ENCODE data around the gene TSPAN10. TPM values are rescaled to one million over a fixed set of nuclear protein-coding genes. Genes with fewer than 3 reads are reported as not detected.
"Not testable (repeated sequence)": the region's sequence is repeated elsewhere in the genome, so short reads cannot be mapped to it uniquely, and the experiment has no call there.

The TSPAN10 gene
- total RNA-seq, 2 experiments from 2014 or later = 1.2 TPM

- H3K9me3 Mint-ChIP-seq (ENCODE audit: insufficient read depth) = no peaks in the 10 kb centered on the region
- POLR2A ChIA-PET = interaction anchor here (1.2 kb wide), 1 partner anchor 57 kb away, joined by 3 read pairs; no protein-coding TSS in a partner anchor
- no peak overlapping the region for H3K27ac Mint-ChIP-seq
- DNase-seq (no peak), ATAC-seq (no peak)
- H3K4me1 Mint-ChIP-seq (ENCODE audit: low read depth) = peaks cover 18% of the 10 kb centered on the region
- no peak overlapping the region for H3K4me3 Mint-ChIP-seq
- H3K27me3 Mint-ChIP-seq (ENCODE audit: low read depth) = no peaks in the 10 kb centered on the region
- H3K36me3 Mint-ChIP-seq (ENCODE audit: low read depth) = peaks cover 60% of the 10 kb centered on the region
- CTCF ChIA-PET = interaction anchor here (0.8 kb wide), 1 partner anchor 75 kb away, joined by 4 read pairs; the partner anchor contains the start of genes ARL16 and HGS
These were observed 28.4 kb upstream of the TSPAN10 start for GRCh38 chr17:81608605-81609004.

DNA sequence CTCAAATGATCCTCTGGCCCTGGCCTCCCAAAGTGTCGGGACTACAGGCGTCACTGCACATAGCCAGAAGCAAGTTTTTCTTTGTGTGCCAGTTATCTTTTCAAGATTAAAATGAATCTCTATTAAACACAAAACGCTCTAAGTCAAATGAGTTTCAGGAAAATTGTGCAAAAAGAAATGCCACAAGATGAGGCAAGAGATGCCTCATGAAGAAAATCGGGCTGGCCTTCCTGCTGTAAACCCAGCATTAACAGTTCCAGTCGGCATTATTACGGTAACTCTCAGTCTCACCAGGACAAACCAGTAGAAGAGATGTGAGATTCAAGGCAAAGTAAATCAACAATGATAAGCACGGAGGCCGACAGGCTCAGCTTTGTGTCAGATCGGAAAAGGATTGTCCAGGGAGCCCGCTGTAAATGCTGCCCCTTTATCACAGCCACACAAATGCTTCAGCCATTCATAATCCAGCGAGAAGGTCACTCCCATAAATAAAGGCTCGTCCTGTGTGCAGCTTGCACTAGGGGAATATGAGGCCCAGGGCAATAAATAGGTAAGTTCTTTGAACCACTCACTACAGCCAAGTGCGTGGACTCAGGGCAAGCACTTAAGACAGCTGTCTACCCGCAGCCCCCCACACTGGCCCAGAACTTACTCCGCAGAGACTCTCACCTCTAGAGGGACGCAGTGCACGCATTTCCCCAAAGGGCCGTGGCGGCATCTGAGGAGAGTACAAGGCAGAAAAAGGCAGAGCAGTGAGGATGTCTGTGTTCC is 27.3 kb upstream of the TSPAN10 start:
- Mint-ChIP-seq H3K27ac (no peak overlapping the region), H3K4me1 (ENCODE audit: low read depth) (peaks cover 24% of the 10 kb centered on the region), H3K4me3 (no peak overlapping the region), H3K27me3 (ENCODE audit: low read depth) (no peaks in the 10 kb centered on the region), H3K36me3 (ENCODE audit: low read depth) (peaks cover 60% of the 10 kb centered on the region), H3K9me3 (ENCODE audit: insufficient read depth) (no peaks in the 10 kb centered on the region)
- POLR2A ChIA-PET = interaction anchor here (0.6 kb wide), 1 partner anchor 51 kb away, joined by 3 read pairs; no protein-coding TSS in a partner anchor
- no peak for DNase-seq
- CTCF ChIA-PET = interaction anchor here (1.0 kb wide), 1 partner anchor 9 kb away, joined by 3 read pairs; no protein-coding TSS in a partner anchor
- no peak for ATAC-seq

DNA sequence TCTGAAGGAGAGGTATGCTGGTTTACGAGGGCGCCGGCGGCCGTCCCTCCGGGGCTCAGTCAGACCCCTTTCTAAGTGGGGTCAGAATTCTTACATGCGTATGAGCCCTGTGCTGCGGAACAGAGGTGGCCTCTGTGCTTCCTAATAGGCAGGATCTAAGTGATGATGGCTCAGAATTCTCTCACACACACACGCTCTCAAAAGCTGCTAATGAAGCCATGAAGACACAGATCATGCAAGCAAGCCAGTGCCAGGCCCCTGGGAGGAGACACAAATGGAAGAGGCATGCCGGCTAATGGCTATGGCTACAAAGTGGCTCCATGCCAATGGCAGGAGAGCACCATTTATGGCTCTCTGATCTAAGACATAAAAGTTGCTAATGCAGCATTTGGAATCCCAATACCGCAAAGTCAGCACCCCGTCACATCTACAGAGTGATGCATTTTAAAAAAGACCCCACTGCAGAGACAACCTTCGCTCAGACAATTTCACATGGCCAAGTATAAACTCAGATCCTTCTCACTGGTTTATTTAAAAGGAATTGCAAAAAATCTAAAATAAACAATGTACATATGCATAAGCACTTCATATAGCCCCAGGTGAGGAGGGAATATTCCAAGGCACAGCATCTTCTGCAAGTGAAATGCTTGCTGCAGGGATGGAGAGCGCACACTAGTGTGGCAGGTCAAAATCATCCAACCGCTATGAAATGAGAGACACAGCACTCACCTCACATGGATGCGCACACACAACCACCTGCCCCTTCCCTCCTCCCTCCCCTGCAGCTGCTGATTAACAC is 24.6 kb upstream of the TSPAN10 start:
- POLR2A ChIA-PET = no interaction called here
- H3K4me3 Mint-ChIP-seq = no peak overlapping the region
- ATAC-seq (no peak), DNase-seq (no peak)
- CTCF ChIA-PET = no interaction called here
- no peaks in the 10 kb centered on the region for H3K27me3 Mint-ChIP-seq (ENCODE audit: low read depth)
- no peaks in the 10 kb centered on the region for H3K9me3 Mint-ChIP-seq (ENCODE audit: insufficient read depth)
- peaks cover 68% of the 10 kb centered on the region for H3K36me3 Mint-ChIP-seq (ENCODE audit: low read depth)
- H3K27ac Mint-ChIP-seq = no peak overlapping the region
- peaks cover 37% of the 10 kb centered on the region for H3K4me1 Mint-ChIP-seq (ENCODE audit: low read depth)

GRCh38 chr17:81615401-81615930 is 21.5 kb upstream of the TSPAN10 start:
- no peak overlapping the region for H3K4me3 Mint-ChIP-seq
- H3K4me1 Mint-ChIP-seq (ENCODE audit: low read depth) = peaks cover 20% of the 10 kb centered on the region
- ChIA-PET POLR2A (interaction anchor here (1.1 to 1.3 kb wide), 2 partner anchors 21 to 51 kb away, joined by 3 to 5 read pairs; partner anchors contain the start of genes CCDC137, NPLOC4, OXLD1 and TSPAN10), CTCF (interaction anchor here (2.6 kb wide), 1 partner anchor 14 kb away, joined by 18 read pairs; no protein-coding TSS in a partner anchor)
- no peaks in the 10 kb centered on the region for H3K9me3 Mint-ChIP-seq (ENCODE audit: insufficient read depth)
- peak overlapping the region; percentile 76 for H3K27ac Mint-ChIP-seq
- H3K27me3 Mint-ChIP-seq (ENCODE audit: low read depth) = no peaks in the 10 kb centered on the region
- peaks cover 60% of the 10 kb centered on the region for H3K36me3 Mint-ChIP-seq (ENCODE audit: low read depth)
- no peak for ATAC-seq
- no peak for DNase-seq

- ChIA-PET POLR2A (no interaction called here), CTCF (interaction anchor here (2.6 kb wide), 1 partner anchor 16 kb away, joined by 18 read pairs; no protein-coding TSS in a partner anchor)
- Mint-ChIP-seq H3K36me3 (ENCODE audit: low read depth) (peaks cover 73% of the 10 kb centered on the region), H3K27ac (no peak overlapping the region), H3K4me3 (no peak overlapping the region), H3K9me3 (ENCODE audit: insufficient read depth) (no peaks in the 10 kb centered on the region), H3K4me1 (ENCODE audit: low read depth) (peaks cover 20% of the 10 kb centered on the region), H3K27me3 (ENCODE audit: low read depth) (no peaks in the 10 kb centered on the region)
- no peak for ATAC-seq
- DNase-seq = no peak
These were observed 20.1 kb upstream of the TSPAN10 start for GRCh38 chr17:81616877-81617276.

GRCh38 chr17:81618307-81618706 is 18.7 kb upstream of the TSPAN10 start:
- H3K27me3 Mint-ChIP-seq (ENCODE audit: low read depth); DNase-seq; H3K4me3 Mint-ChIP-seq; CTCF ChIA-PET; POLR2A ChIA-PET; H3K27ac Mint-ChIP-seq; ATAC-seq; H3K9me3 Mint-ChIP-seq (ENCODE audit: insufficient read depth): not testable (repeated sequence)
- H3K36me3 Mint-ChIP-seq (ENCODE audit: low read depth) = peaks cover 67% of the 10 kb centered on the region
- peaks cover 20% of the 10 kb centered on the region for H3K4me1 Mint-ChIP-seq (ENCODE audit: low read depth)

DNA sequence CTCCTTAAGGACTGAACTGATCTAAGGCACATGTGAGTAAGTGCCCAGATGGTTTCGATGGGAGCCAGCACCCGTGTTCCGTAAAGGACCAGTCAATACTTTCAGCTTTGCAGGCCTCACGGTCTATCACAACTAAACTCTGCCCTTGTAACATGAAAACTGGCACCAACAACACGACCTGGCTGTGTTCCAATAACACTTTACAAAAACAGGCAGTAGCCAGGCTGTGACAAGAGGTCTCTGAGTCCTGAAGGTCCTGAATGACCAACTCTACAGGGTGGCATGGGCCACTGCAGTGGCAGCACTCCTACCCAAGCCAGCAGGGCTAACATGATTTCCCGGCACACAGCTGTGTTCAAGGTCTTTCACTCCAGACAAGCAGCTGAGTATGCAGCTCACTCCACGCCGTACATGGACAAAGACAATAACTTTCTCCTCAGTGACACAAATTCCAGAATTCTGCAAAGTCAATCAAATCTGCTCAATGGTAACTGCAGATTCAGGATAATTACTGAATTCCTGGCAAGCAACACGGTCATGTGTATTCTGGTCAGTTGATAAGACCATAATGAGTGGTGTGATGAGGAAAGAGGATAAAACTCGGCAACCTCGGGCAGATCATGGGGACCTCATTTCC is 15.4 kb upstream of the TSPAN10 start:
- ChIA-PET CTCF (no interaction called here), POLR2A (no interaction called here)

DNA sequence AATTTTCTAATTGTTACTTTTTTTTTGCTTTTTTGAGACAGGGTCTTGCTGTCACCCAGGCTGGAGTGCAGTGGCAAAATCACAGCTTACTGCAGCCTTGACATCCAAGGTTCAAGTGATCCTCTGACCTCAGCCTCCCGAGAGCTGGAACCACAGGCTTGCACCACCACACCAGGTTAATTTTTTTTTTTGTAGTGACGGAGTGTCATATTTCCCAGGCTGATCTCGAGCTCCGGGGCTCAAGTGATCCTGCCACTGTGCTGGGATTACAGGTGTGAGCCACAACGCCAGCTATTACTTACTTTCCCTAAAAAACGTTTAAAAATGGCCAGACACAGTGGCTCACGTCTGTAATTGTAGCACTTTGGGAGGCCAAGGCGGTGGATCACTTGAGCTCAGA is 6.7 kb upstream of the TSPAN10 start:
- Mint-ChIP-seq H3K27me3 (ENCODE audit: low read depth) (no peaks in the 10 kb centered on the region), H3K4me1 (ENCODE audit: low read depth) (peaks cover 10% of the 10 kb centered on the region), H3K4me3 (no peak overlapping the region), H3K9me3 (ENCODE audit: insufficient read depth) (no peaks in the 10 kb centered on the region), H3K36me3 (ENCODE audit: low read depth) (peaks cover 43% of the 10 kb centered on the region), H3K27ac (no peak overlapping the region)
- CTCF ChIA-PET = interaction anchor here (1.0 kb wide), 1 partner anchor 28 kb away, joined by 3 read pairs; no protein-coding TSS in a partner anchor
- POLR2A ChIA-PET = no interaction called here
- no peak for ATAC-seq
- DNase-seq = no peak

More for the DNA sequence above, 15.4 kb upstream of the TSPAN10 start:
- H3K36me3 Mint-ChIP-seq (ENCODE audit: low read depth) = peaks cover 64% of the 10 kb centered on the region
- H3K4me3 Mint-ChIP-seq = no peak overlapping the region
- H3K9me3 Mint-ChIP-seq (ENCODE audit: insufficient read depth) = no peaks in the 10 kb centered on the region
- no peak overlapping the region for H3K27ac Mint-ChIP-seq
- ATAC-seq (no peak), DNase-seq (no peak)
- H3K27me3 Mint-ChIP-seq (ENCODE audit: low read depth) = no peaks in the 10 kb centered on the region
- H3K4me1 Mint-ChIP-seq (ENCODE audit: low read depth) = peaks cover 2% of the 10 kb centered on the region

- Mint-ChIP-seq H3K36me3 (ENCODE audit: low read depth) (peaks cover 38% of the 10 kb centered on the region), H3K27ac (no peak overlapping the region), H3K4me3 (no peak overlapping the region), H3K9me3 (ENCODE audit: insufficient read depth) (no peaks in the 10 kb centered on the region), H3K4me1 (ENCODE audit: low read depth) (peaks cover 20% of the 10 kb centered on the region), H3K27me3 (ENCODE audit: low read depth) (no peaks in the 10 kb centered on the region)
- POLR2A ChIA-PET = no interaction called here
- ATAC-seq (no peak), DNase-seq (no peak)
- CTCF ChIA-PET = interaction anchor here (0.9 kb wide), 1 partner anchor 31 kb away, joined by 3 read pairs; no protein-coding TSS in a partner anchor
These were observed 5.5 kb upstream of the TSPAN10 start for GRCh38 chr17:81631482-81631881.

- H3K36me3 Mint-ChIP-seq (ENCODE audit: low read depth) = peaks cover 16% of the 10 kb centered on the region
- no peak for DNase-seq
- no peaks in the 10 kb centered on the region for H3K9me3 Mint-ChIP-seq (ENCODE audit: insufficient read depth)
- peak overlapping the region; percentile 90 for H3K4me3 Mint-ChIP-seq
- no peak for ATAC-seq
- ChIA-PET POLR2A (no interaction called here), CTCF (interaction anchor here (1.3 kb wide), 1 partner anchor 34 kb away, joined by 3 read pairs; no protein-coding TSS in a partner anchor)
- peaks cover 26% of the 10 kb centered on the region for H3K4me1 Mint-ChIP-seq (ENCODE audit: low read depth)
- H3K27me3 Mint-ChIP-seq (ENCODE audit: low read depth) = no peaks in the 10 kb centered on the region
- H3K27ac Mint-ChIP-seq = peak overlapping the region; percentile 81
These were observed 1.6 kb upstream of the TSPAN10 start for GRCh38 chr17:81635431-81635830.

GRCh38 chr17:81635973-81636504 is 957 bp upstream of the TSPAN10 start:
- peak overlapping the region; percentile 81 for H3K27ac Mint-ChIP-seq
- DNase-seq (no peak), ATAC-seq (peak; percentile 27)
- peaks cover 16% of the 10 kb centered on the region for H3K36me3 Mint-ChIP-seq (ENCODE audit: low read depth)
- H3K4me1 Mint-ChIP-seq (ENCODE audit: low read depth) = peaks cover 26% of the 10 kb centered on the region
- H3K9me3 Mint-ChIP-seq (ENCODE audit: insufficient read depth) = no peaks in the 10 kb centered on the region
- ChIA-PET POLR2A (interaction anchor here (1.6 to 1.9 kb wide), 2 partner anchors 21 to 30 kb away, joined by 5 to 9 read pairs; partner anchors contain the start of genes CCDC137 and OXLD1), CTCF (interaction anchor here (1.3 kb wide), 1 partner anchor 35 kb away, joined by 3 read pairs; no protein-coding TSS in a partner anchor)
- H3K27me3 Mint-ChIP-seq (ENCODE audit: low read depth) = no peaks in the 10 kb centered on the region
- H3K4me3 Mint-ChIP-seq = peak overlapping the region; percentile 90

Measured in activated CD8-positive, alpha-beta T cell treated with anti-CD3 and anti-CD28 coated beads, Interleukin-2, amount 10 ng/mL, durations not matched to agents 7 days and 5 days (primary cell).